ENCODE results near the gene KLF6. TPM values are rescaled to one million over a fixed set of nuclear protein-coding genes. Genes with fewer than 3 reads are reported as not detected.

KLF6 gene
- total RNA-seq = 175 and 191 TPM in 2 replicates
- 171 TPM for total RNA-seq (2013)
- 921 and 1,405 TPM in 2 replicates for polyA plus RNA-seq
- polyA minus RNA-seq = 529 and 1,216 TPM in 2 replicates

DNA sequence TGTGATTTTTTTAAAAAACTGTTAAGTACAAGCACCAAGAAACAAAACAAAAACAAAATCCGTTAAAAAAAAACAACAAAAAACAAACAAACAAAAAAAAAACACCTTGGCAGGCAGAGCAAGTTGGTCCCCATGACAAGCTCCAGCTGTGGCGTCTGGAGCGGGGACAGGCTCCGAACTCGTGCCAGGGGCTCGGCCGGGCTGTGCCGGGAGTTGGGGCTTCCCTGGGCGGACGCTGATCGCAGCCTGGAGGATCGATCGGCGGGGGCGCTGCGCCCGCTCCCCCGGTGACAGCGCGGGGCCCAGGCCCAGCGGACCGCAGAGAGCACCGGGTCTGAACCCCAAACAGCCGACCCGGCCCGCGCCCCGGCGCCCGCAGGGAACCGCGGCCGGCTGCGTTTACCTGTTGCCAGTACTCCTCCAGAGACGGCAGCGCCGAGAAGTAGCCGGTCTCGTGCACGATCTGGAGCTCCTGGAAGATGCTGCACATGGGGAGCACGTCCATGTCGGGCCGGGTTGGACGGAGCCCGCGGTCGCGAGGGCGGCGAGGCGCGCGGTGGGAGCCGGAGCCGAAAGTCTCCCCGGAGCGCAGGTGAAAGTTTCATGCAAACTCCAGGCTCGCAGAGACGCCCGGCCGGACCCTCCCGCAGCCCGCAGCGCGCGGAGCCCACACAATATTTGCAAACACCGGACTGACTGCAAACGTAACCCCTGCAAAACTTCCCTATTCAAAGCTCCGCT is at the start of gene KLF6:
TSS of gene KLF6 (minus strand) at position 700 of the 741 bp plus-strand sequence. CDS start at position 505, 195 bp downstream.
- peak within 1 kb of the TSS; percentile 99 for H3K9ac ChIP-seq (ENCODE audit: low read length)
- peak within 1 kb of the TSS; percentile 96 for H3K27ac Mint-ChIP-seq
- peaks cover 1% of the 10 kb centered on the region for H3K9me3 Mint-ChIP-seq (ENCODE audit: insufficient read depth)

More for the DNA sequence above, at the start of gene KLF6:
- H3K79me2 ChIP-seq (ENCODE audit: control insufficient read depth, insufficient read depth, low read length) = peaks cover 58% of the 10 kb centered on the region
- H3K4me1 ChIP-seq (ENCODE audit: control insufficient read depth in 2 of 2, insufficient read depth in 2 of 2, low read length in 2 of 2) = peaks cover 30 to 40% of the 10 kb centered on the region in 2 donors
- H3K27ac ChIP-seq (ENCODE audit: low read length in 2 of 2) = peak within 1 kb of the TSS; percentile 99 to 100
- no peak within 1 kb of the TSS for H2AFZ ChIP-seq (ENCODE audit: insufficient read depth, low read depth, low read length, poor library complexity, severe bottlenecking)
- no peaks in the 10 kb centered on the region for H3K27me3 Mint-ChIP-seq
- ATAC-seq (ENCODE audit: low read depth) (peak; percentile 6), DNase-seq (no peak)
- peaks cover 0 to 25% of the 10 kb centered on the region in 2 experiments for H3K36me3 ChIP-seq (replicated peaks in 1 of 2; ENCODE audit: control extremely low read depth in 1 of 2, control insufficient read depth in 1 of 2, extremely low read depth in 1 of 2, insufficient read depth in 2 of 2, low read length in 1 of 2)
- H3K4me1 Mint-ChIP-seq = peaks cover 36% of the 10 kb centered on the region
- peaks cover 53% of the 10 kb centered on the region for H4K20me1 ChIP-seq (ENCODE audit: control insufficient read depth, insufficient read depth, low read length, poor library complexity, severe bottlenecking)
- ChIA-PET POLR2A (interaction anchor here (0.5 to 4.0 kb wide), 37 partner anchors 10 to 879 kb away, joined by 3 to 40 read pairs (median 5); no protein-coding TSS in a partner anchor), CTCF (interaction anchor here (0.7 to 2.3 kb wide), 12 partner anchors 10 to 872 kb away, joined by 3 to 10 read pairs (median 3); no protein-coding TSS in a partner anchor)
- WGBS (ENCODE audit: insufficient coverage) = under 1% methylated on average over 66 of the region's 69 CpGs
- intact Hi-C loops (cut with micrococcal nuclease) = loop anchor here (1.0 to 10.0 kb wide), 8 partner anchors 21 to 610 kb away; partner anchors contain the start of gene PITRM1
- peak within 1 kb of the TSS; percentile 90 to 100 (median 98) for H3K4me3 ChIP-seq (ENCODE audit: control extremely low read depth in 1 of 5, extremely low read depth in 1 of 5, insufficient read depth in 1 of 5, low read depth in 2 of 5, low read length in 4 of 5)
- peak within 1 kb of the TSS; percentile 96 for H3K4me3 Mint-ChIP-seq
- peaks cover 1 to 6% (median 3%) of the 10 kb centered on the region in 3 donors for H3K9me3 ChIP-seq (ENCODE audit: control extremely low read depth in 1 of 3, control insufficient read depth in 2 of 3, insufficient read depth in 1 of 3, low read length in 2 of 3)
- H3K4me2 ChIP-seq (replicated peaks; ENCODE audit: low read depth, low read length, poor library complexity, severe bottlenecking) = peak within 1 kb of the TSS; percentile 95
- H3K27me3 ChIP-seq (replicated peaks in 1 of 4; ENCODE audit: control extremely low read depth in 1 of 4, control insufficient read depth in 3 of 4, insufficient read depth in 4 of 4, low read length in 3 of 4) = no peaks in the 10 kb centered on the region
- TF ChIP-seq, protein P1, sequence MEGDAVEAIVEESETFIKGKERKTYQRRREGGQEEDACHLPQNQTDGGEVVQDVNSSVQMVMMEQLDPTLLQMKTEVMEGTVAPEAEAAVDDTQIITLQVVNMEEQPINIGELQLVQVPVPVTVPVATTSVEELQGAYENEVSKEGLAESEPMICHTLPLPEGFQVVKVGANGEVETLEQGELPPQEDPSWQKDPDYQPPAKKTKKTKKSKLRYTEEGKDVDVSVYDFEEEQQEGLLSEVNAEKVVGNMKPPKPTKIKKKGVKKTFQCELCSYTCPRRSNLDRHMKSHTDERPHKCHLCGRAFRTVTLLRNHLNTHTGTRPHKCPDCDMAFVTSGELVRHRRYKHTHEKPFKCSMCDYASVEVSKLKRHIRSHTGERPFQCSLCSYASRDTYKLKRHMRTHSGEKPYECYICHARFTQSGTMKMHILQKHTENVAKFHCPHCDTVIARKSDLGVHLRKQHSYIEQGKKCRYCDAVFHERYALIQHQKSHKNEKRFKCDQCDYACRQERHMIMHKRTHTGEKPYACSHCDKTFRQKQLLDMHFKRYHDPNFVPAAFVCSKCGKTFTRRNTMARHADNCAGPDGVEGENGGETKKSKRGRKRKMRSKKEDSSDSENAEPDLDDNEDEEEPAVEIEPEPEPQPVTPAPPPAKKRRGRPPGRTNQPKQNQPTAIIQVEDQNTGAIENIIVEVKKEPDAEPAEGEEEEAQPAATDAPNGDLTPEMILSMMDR (IDR thresholded peaks at IDR 0.05) = peak; percentile 19
- no peak for TF ChIP-seq EZH2 (IDR thresholded peaks at IDR 0.05; ENCODE audit: borderline replicate concordance, insufficient read depth, low read depth, low read length, poor library complexity, severe bottlenecking)
